T-helper 2 cell treated with Interferon-gamma antibody and Interleukin-4, amounts not matched to agents 5 μg/mL and 100 μg/mL, for 36 hours (primary cell): Measurements from ENCODE around the gene EIF4G3.
"Not testable (repeated sequence)": the region's sequence is repeated elsewhere in the genome, so short reads cannot be mapped to it uniquely, and the experiment has no call there.

Source experiments
- DNase-seq: peaks from one replicate; pipeline ENCODE4 v3.0.0; 2021; ENCODE audit warnings: low spot score
- H3K27ac Mint-ChIP-seq: one replicate; pipeline ENCODE4 v1.8.0; 2021; ENCODE audit warnings: mild to moderate bottlenecking, mixed read lengths
- H3K27me3 Mint-ChIP-seq: one replicate; pipeline ENCODE4 v1.8.0; 2021; ENCODE audit warnings: low read depth, mixed read lengths
- H3K36me3 Mint-ChIP-seq: one replicate; pipeline ENCODE4 v1.8.0; 2021; ENCODE audit warnings: low read depth, mixed read lengths
- H3K4me1 Mint-ChIP-seq: one replicate; pipeline ENCODE4 v1.8.0; 2021; ENCODE audit warnings: low read depth, mixed read lengths
- H3K4me3 Mint-ChIP-seq: one replicate; pipeline ENCODE4 v1.8.0; 2022; ENCODE audit warnings: mild to moderate bottlenecking, moderate library complexity, mixed read lengths
- H3K9me3 Mint-ChIP-seq: one replicate; pipeline ENCODE4 v1.8.0; 2021; ENCODE audit warnings: mixed read lengths

EIF4G3 gene

DNA sequence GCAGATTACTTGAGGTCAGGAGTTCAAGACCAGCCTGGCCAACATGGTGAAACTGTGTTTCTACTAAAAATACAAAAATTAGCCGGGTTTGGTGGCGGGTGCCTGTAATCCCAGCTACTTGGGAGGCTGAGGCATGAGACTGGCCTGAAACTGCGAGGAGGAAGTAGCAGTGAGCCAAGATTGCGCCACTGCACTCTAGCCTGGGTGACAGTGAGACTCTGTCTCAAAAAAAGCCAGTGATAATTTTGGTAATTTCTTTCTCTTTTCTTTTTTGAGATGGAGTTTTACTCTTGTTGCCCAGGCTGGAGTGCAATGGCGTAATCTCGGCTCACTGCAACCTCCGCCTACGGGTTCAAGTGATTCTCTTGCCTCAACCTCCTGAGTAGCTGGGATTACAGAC lies 324.9 kb downstream of the EIF4G3 start:
- not testable (repeated sequence) for H3K27me3 Mint-ChIP-seq, DNase-seq, H3K27ac Mint-ChIP-seq, H3K4me1 Mint-ChIP-seq, H3K9me3 Mint-ChIP-seq, H3K4me3 Mint-ChIP-seq
- H3K36me3 Mint-ChIP-seq: peaks cover 27% of the 10 kb centered on the region

DNA sequence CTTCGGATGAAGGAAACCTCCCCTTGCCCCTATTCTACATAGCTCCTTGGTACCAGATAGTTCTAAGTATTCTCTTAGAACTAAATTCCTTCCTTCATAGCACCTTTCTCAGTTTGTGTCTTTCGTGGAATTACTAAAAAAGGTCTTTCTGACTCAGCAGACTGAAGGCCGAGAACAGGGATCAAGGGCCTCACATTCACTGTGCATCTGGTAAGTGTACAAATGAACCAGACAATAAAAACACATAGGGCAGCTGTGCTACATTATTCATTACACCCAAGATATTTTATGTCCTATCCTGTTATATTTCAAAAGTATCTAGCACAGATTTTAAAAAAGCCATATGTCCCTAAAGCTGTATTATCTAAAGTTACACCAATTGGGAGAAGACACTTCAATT lies 326.7 kb downstream of the EIF4G3 start:
- Mint-ChIP-seq H3K27me3 (no peaks in the 10 kb centered on the region), H3K36me3 (peaks cover 27% of the 10 kb centered on the region), H3K4me1 (peaks cover 1% of the 10 kb centered on the region), H3K9me3 (no peaks in the 10 kb centered on the region), H3K4me3 (no peak overlapping the region), H3K27ac (no peak overlapping the region)
- no peak for DNase-seq

DNA sequence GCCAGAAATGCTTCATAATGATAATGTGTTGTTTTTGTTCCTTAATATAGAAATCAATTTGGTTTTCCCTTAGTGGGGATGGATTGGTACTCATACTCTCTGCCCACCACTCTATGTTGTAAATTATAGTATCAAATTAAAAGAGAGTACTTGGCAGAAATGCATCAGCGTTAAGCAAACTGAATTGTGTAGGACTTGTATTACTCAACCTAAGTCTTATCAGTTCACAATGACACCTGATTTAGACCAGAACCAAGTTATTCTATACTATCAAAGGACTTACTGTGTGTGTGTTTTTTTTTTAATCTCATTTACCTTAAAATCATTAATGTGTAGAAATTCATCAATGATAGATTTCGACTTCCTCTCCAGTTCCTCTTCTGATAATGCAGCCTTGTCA lies 327.6 kb downstream of the EIF4G3 start:
- Mint-ChIP-seq H3K9me3 (no peaks in the 10 kb centered on the region), H3K27me3 (no peaks in the 10 kb centered on the region), H3K36me3 (peaks cover 32% of the 10 kb centered on the region), H3K4me1 (peaks cover 1% of the 10 kb centered on the region), H3K27ac (no peak overlapping the region), H3K4me3 (no peak overlapping the region)
- DNase-seq: no peak

DNA sequence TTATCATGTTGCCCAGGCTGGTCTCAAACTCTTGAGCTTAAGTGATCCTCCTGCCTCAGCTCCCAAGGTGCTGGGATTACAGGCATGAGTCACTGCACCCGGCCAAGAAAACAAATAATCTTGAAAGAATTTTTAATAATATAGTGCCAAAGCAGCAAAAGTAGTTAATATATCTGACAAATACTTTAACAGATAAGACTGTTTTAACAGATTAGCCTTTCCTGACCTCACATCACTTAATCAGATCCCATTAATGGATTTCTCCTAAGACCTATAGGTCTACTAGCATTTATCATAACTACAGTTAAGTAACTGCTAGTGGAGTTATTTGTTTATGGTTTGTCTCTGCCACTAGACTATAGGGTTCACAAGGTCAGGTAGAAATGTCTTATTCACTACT lies 328.5 kb downstream of the EIF4G3 start:
- H3K27ac Mint-ChIP-seq: no peak overlapping the region
- peaks cover 26% of the 10 kb centered on the region for H3K36me3 Mint-ChIP-seq
- H3K27me3 Mint-ChIP-seq: no peaks in the 10 kb centered on the region
- H3K4me1 Mint-ChIP-seq: peaks cover 1% of the 10 kb centered on the region
- no peak overlapping the region for H3K4me3 Mint-ChIP-seq
- DNase-seq: no peak
- no peaks in the 10 kb centered on the region for H3K9me3 Mint-ChIP-seq

DNA sequence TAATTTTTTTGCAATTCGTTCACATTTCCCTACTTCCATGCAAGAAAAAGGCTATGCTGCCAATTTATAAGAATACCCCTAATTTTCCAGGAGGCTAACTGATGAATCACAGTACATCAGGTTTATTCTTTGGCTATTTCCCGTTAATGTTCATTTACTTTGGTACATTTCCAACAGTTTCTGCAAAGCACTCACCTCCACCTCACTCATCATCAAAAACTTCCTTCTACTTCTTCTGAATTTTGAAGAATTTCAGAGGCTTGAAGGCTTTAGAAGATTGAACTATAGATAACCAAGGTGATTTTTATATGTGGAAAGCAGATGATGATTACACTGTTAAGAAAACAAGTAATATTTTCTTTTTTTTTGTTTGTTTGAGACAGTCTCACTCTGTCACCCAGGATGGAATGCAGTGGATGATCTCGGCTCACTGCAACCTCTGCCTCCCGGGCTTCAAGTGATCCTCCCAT lies 329.1 kb downstream of the EIF4G3 start:
- no peaks in the 10 kb centered on the region for H3K27me3 Mint-ChIP-seq
- peaks cover 26% of the 10 kb centered on the region for H3K36me3 Mint-ChIP-seq

DNA sequence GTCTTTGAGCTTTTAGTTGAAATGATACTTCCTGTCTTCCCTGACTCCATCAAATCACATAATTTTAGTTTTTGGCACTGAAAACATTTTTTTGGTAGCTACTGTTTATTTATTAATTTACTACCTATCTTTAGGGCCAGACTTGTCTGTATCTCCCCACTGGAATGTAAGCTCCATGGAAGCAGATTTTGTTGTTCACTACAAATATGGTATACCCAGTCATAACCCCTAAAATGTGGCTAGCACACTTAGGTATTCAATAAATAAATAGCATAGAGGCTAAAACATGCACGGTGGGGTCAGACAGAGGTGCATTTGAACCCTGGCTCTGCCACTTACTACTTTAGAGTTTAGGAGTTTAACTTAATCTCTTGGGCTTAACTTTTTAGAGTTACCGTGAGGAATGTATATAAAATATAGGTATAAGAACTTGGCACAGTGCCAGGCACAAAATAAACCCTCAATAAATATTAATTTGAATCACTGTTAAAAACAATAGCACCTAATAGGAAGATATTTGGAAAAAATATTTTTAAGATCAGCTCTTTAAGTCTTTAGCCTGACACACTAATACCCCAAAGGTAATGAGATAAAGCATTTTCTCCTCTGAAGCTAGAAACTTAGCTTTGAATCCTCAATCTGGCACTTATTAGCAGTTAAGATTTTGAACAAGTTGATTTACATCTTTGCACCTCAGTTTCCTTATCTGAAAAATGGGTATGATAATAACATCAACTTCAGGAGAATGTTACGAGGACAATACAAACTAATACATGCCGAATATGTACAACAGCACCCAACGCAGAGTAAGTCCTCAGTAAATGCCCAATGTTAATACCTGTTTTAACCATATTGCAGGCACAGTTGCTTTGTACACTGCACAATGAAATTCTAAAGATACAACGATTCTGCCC lies 330.0 kb downstream of the EIF4G3 start:
- H3K9me3 Mint-ChIP-seq: no peaks in the 10 kb centered on the region
- no peak overlapping the region for H3K27ac Mint-ChIP-seq
- DNase-seq: no peak
- H3K36me3 Mint-ChIP-seq: peaks cover 26% of the 10 kb centered on the region
- H3K4me3 Mint-ChIP-seq: no peak overlapping the region
- no peaks in the 10 kb centered on the region for H3K27me3 Mint-ChIP-seq
- H3K4me1 Mint-ChIP-seq: peaks cover 1% of the 10 kb centered on the region

More for the DNA sequence above, 329.1 kb downstream of the EIF4G3 start:
- no peak for DNase-seq
- peaks cover 1% of the 10 kb centered on the region for H3K4me1 Mint-ChIP-seq
- no peaks in the 10 kb centered on the region for H3K9me3 Mint-ChIP-seq
- H3K27ac Mint-ChIP-seq: no peak overlapping the region
- H3K4me3 Mint-ChIP-seq: no peak overlapping the region

DNA sequence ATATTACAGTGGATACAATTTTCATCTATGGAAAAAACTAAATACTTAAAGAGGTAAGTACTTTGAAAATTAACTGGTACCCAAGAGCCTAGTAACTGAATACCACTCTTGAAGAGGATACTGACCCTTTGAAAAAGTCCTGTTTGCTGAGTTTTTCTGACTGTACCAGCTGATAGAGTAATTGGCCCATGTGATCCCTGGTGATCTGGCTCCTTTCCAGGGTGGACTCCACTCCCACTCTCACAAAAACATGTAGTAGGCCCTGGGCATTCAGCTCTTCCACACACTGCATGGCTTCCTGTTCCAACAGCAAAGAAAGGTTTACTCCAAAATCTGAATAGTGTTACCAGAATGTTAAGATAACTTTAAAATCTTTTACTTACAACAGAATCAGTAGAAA lies 336.0 kb downstream of the EIF4G3 start:
- Mint-ChIP-seq H3K9me3 (no peaks in the 10 kb centered on the region), H3K27me3 (no peaks in the 10 kb centered on the region), H3K4me1 (no peaks in the 10 kb centered on the region), H3K36me3 (peaks cover 5% of the 10 kb centered on the region), H3K27ac (no peak overlapping the region), H3K4me3 (no peak overlapping the region)
- DNase-seq: no peak

DNA sequence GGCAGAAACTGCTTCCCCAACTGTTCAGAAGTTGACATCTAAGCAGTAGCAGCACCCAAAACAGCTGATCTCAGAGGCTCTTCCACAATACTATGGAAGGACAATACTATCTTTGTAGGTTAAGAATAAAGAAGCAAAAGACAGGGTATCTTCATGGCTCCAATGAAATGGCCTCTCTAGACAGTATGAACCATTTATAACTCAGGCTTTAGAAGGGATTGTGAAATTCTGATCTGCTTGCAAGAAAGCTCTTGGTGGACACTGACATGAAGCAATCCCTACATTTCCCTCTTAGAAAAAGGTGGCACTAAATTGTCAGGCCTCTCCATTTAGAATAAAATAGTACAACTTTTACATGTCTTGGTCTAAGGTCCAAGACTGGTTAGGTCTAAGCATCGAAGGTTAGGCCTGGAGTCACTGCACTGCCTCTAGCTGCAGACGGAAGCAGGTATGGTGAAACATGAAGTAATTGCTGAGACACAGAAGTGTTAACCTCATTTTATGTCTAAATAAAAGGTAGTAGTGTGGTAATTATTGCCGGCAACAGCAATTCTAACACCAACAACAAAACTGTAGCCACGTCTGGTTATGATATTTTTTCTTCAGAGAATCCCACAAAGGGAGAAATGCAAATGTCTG lies 339.0 kb downstream of the EIF4G3 start:
- Mint-ChIP-seq H3K27ac (no peak overlapping the region), H3K36me3 (peaks cover 11% of the 10 kb centered on the region), H3K4me3 (no peak overlapping the region), H3K9me3 (no peaks in the 10 kb centered on the region), H3K27me3 (no peaks in the 10 kb centered on the region), H3K4me1 (peaks cover 2% of the 10 kb centered on the region)
- DNase-seq: no peak

DNA sequence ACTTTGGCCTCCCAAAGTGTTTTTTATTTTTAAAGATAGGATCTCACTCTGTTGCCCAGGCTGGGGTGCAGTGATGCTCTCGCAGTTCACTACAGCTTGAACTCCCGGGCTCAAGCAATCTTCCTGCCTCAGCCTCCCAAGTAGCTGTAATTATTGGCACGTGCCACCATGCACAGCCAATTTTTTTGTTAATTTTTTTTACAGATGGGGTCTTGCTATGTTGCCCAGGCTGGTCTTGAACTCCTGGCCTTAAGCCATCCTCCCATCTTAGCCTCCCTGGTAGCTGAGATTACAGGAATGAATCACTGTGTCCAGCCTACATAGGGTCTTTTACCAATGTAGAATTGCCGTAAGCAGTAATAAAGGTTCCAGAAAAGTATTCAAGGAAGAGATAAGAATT lies 340.5 kb downstream of the EIF4G3 start:
- Mint-ChIP-seq H3K4me1 (peaks cover 2% of the 10 kb centered on the region), H3K9me3 (no peaks in the 10 kb centered on the region), H3K4me3 (no peak overlapping the region), H3K36me3 (peaks cover 11% of the 10 kb centered on the region), H3K27ac (no peak overlapping the region), H3K27me3 (no peaks in the 10 kb centered on the region)
- DNase-seq: no peak

DNA sequence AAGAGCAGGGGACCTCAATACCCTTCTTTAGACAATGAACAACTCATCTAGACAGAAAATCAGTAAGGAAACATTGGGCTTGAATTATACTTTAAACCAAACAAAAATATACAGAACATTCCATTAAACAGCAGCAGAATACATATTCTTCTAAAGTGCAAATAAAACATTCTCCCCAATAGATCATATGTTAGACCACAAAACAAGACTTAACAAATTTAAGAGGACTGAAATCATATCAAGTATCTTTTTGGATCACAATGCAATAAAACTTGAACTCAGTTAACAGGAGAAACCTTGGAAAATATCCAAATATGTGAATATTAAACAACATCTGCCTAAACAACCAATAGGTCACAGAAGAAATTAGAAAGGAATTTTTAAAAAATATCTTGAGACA lies 341.9 kb downstream of the EIF4G3 start:
- H3K27me3 Mint-ChIP-seq: no peaks in the 10 kb centered on the region
- no peak overlapping the region for H3K4me3 Mint-ChIP-seq
- no peaks in the 10 kb centered on the region for H3K9me3 Mint-ChIP-seq
- H3K36me3 Mint-ChIP-seq: peaks cover 11% of the 10 kb centered on the region
- no peak overlapping the region for H3K27ac Mint-ChIP-seq
- DNase-seq: no peak
- peaks cover 2% of the 10 kb centered on the region for H3K4me1 Mint-ChIP-seq

DNA sequence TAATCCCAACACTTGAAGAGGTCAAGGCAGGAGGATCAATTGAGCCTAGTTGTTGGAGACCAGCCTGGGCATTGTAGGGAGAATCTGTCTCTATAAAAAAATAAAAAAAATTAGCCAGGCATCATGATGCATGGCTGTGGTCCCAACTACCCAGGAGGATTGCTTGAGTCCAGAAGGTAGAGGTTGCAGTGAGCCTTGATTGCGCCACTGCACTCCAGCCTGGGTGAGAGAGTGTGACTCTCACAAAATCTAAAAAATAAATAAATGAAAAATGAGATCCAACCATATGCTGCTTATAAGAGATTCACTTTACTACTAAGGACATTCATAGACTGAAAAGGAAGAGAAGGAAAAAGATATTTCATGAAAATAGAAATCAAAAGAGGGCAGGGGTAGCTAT lies 342.5 kb downstream of the EIF4G3 start:
- Mint-ChIP-seq H3K4me3 (no peak overlapping the region), H3K4me1 (peaks cover 2% of the 10 kb centered on the region), H3K9me3 (no peaks in the 10 kb centered on the region), H3K27ac (no peak overlapping the region), H3K27me3 (no peaks in the 10 kb centered on the region), H3K36me3 (peaks cover 11% of the 10 kb centered on the region)
- DNase-seq: no peak

DNA sequence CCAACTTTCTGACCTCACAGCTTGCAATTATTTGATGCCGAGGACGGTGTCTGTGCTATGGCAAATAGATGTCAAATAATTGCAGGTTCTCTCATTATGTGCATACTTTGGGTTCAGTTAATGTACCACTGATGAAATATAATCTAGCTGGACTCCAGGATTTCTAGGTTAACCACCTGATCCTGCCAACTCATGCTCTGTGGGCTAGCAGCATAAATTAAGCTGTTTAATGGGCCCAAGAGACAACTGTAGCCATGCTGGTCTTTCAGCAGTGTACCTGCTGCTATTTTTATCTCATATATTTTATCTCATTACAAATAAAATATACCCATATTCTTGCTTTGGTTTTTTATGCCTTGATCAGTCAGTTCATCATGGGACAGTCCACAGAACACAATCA lies 346.3 kb downstream of the EIF4G3 start:
- H3K36me3 Mint-ChIP-seq: peaks cover 26% of the 10 kb centered on the region
- DNase-seq: no peak
- peaks cover 2% of the 10 kb centered on the region for H3K4me1 Mint-ChIP-seq
- H3K27me3 Mint-ChIP-seq: no peaks in the 10 kb centered on the region
- H3K9me3 Mint-ChIP-seq: no peaks in the 10 kb centered on the region
- H3K27ac Mint-ChIP-seq: no peak overlapping the region
- no peak overlapping the region for H3K4me3 Mint-ChIP-seq

DNA sequence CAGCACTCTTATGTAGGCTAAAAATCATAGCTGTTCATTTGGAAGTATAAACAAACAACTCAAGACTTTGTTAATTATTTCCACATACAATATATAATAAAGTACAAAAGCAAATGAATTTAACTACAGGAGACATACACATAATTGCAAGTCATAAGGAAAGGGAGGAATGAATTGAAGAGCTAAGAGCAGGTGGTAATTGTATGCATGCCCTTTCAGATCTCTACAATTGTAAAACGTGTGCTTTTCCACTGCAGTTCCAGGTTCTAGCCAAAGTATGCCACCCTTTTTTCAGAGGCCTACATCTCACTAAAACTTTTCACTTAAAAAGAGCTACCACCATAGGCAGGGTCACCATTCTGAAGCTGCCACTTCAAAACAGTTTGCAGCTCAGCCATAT lies 346.8 kb downstream of the EIF4G3 start:
- Mint-ChIP-seq H3K4me3 (no peak overlapping the region), H3K27me3 (no peaks in the 10 kb centered on the region), H3K4me1 (no peaks in the 10 kb centered on the region), H3K36me3 (peaks cover 27% of the 10 kb centered on the region), H3K27ac (no peak overlapping the region), H3K9me3 (no peaks in the 10 kb centered on the region)
- DNase-seq: no peak

DNA sequence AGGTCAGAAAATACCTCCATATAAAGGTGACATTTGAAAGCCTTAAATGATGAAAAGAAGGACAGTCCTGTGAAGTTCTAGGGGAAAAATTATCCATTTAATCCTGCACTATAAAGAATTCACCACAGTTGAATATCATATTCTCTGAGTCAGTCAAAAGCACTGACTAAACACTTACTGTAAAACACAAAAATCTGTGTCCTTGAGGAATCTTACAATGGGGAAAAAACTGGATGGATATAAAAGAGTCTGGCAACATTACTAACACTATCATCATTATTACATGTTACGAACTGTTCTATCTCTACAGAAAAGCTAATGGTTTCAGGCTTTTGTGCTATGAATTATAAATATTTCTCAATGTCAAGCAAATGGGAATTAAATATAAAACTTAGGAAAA lies 347.2 kb downstream of the EIF4G3 start:
- H3K36me3 Mint-ChIP-seq: peaks cover 26% of the 10 kb centered on the region
- no peak overlapping the region for H3K4me3 Mint-ChIP-seq
- no peak overlapping the region for H3K27ac Mint-ChIP-seq
- no peaks in the 10 kb centered on the region for H3K9me3 Mint-ChIP-seq
- H3K4me1 Mint-ChIP-seq: no peaks in the 10 kb centered on the region
- no peak for DNase-seq
- H3K27me3 Mint-ChIP-seq: no peaks in the 10 kb centered on the region
